HS-5 (cell line): ENCODE data around the gene MR1.

Experiments
- DNase-seq: peaks from one replicate; pipeline ENCODE4 v3.0.0-alpha.2; 2012; ENCODE audit warnings: low read depth

The MR1 gene

GRCh38 chr1:181033799-181034451 lies at the start of gene MR1:
TSS of gene MR1 (plus strand) at chr1:181033983. CDS start at chr1:181034008, 25 bp downstream.
- DNase-seq: peak; percentile 73

- no peak for DNase-seq
Observed at GRCh38 chr1:180988253-180988752, 45.5 kb upstream of the MR1 start.

GRCh38 chr1:180994262-180994661 lies 39.5 kb upstream of the MR1 start:
- no peak for DNase-seq

GRCh38 chr1:180997843-180998504 lies 35.8 kb upstream of the MR1 start:
- DNase-seq: no peak

GRCh38 chr1:181001091-181001780 lies 32.5 kb upstream of the MR1 start:
- no peak for DNase-seq

- DNase-seq: no peak
Observed at GRCh38 chr1:181002582-181003172, 31.1 kb upstream of the MR1 start.

GRCh38 chr1:181010789-181011188 lies 23.0 kb upstream of the MR1 start:
- DNase-seq: no peak

- no peak for DNase-seq
Observed at GRCh38 chr1:181011301-181012202, 22.2 kb upstream of the MR1 start.

GRCh38 chr1:181012203-181012745 lies 21.5 kb upstream of the MR1 start:
- no peak for DNase-seq

- DNase-seq: no peak
Observed at GRCh38 chr1:181013144-181013543, 20.6 kb upstream of the MR1 start.

GRCh38 chr1:181014477-181015250 lies 19.1 kb upstream of the MR1 start:
- DNase-seq: no peak

- DNase-seq: no peak
Observed at GRCh38 chr1:181015251-181015615, 18.6 kb upstream of the MR1 start.

- DNase-seq: no peak
Observed at GRCh38 chr1:181016563-181016962, 17.2 kb upstream of the MR1 start.

GRCh38 chr1:181018901-181019681 lies 14.7 kb upstream of the MR1 start:
- DNase-seq: no peak

GRCh38 chr1:181021159-181021558 lies 12.6 kb upstream of the MR1 start:
- DNase-seq: no peak

- DNase-seq: peak; percentile 46
Observed at GRCh38 chr1:181021811-181022434, 11.9 kb upstream of the MR1 start.

- DNase-seq: peak; percentile 29
Observed at GRCh38 chr1:181023265-181024057, 10.3 kb upstream of the MR1 start.

- peak; percentile 15 for DNase-seq
Observed at GRCh38 chr1:181028196-181028595, 5.6 kb upstream of the MR1 start.
